SK-N-SH (cell line): ENCODE results near the gene U2AF1L4. TPM values are rescaled to one million over a fixed set of nuclear protein-coding genes. Genes with fewer than 3 reads are reported as not detected.

Experiments
- CTCF ChIA-PET: fragments of 300-600, 350-600 bp; formaldehyde crosslinking; extraction: SDS; loops from one replicate; lab custom pipeline; 2021; lab: Yijun Ruan, JAX
- POLR2A ChIA-PET: fragments of 350-600 bp; sonication (Branson Sonifier 250); formaldehyde crosslinking; extraction: SDS; loops from one replicate; lab custom pipeline; 2020; ENCODE audit warnings: antibody characterized with exemption, inconsistent platforms; lab: Yijun Ruan, JAX
- DNase-seq: peaks from one replicate; pipeline ENCODE4 v3.0.0; 2012
- H2AFZ ChIP-seq: fragments of 200-600 bp; sonication (generic); 2 replicates; pipeline ENCODE4 v1.8.1; 2016; ENCODE audit warnings: antibody characterized with exemption, mild to moderate bottlenecking, low read depth
- H3F3A ChIP-seq: fragments of 200-600 bp; sonication (generic); replicated peaks from 2 replicates; pipeline ENCODE3; 2016; ENCODE audit warnings: antibody characterized with exemption, mild to moderate bottlenecking; ENCODE audit not compliant: insufficient read depth
- H3K27ac ChIP-seq, 2 experiments: fragments of 200-500 bp in 1 of 2; fragments of 200-600 bp in 1 of 2; sonication (Bioruptor generic) in 1 of 2; sonication (generic), shearing (Covaris generic) in 1 of 2; 2 replicates each; pipeline versions ENCODE4 v1.5.1 to v1.6.1; 2014 to 2016; ENCODE audit warnings: low read depth in 2 of 2, inconsistent platforms in 1 of 2, low read length in 1 of 2, mild to moderate bottlenecking in 1 of 2, mixed read lengths in 1 of 2
- H3K27me3 ChIP-seq: fragments of 200-600 bp; sonication (generic), shearing (Covaris generic); 2 replicates; pipeline ENCODE4 v1.6.1; 2016; ENCODE audit warnings: mixed run types; ENCODE audit not compliant: insufficient read depth
- H3K36me3 ChIP-seq, 2 experiments: fragments of 200-500 bp in 1 of 2; fragments of 200-600 bp in 1 of 2; sonication (Bioruptor generic) in 1 of 2; sonication (generic) in 1 of 2; replicated peaks in 1 of 2; 2 replicates each; pipeline versions ENCODE3 to v1.5.1; 2014 to 2016; ENCODE audit warnings: low read length in 1 of 2, mild to moderate bottlenecking in 1 of 2; ENCODE audit not compliant: insufficient read depth in 2 of 2, control insufficient read depth in 1 of 2
- H3K4me1 ChIP-seq, 2 experiments: fragments of 200-500 bp in 1 of 2; fragments of 200-600 bp in 1 of 2; sonication (Bioruptor generic) in 1 of 2; sonication (generic), shearing (Covaris generic) in 1 of 2; 2 replicates each; pipeline versions ENCODE4 v1.5.1 to v1.6.1; 2014 to 2016; ENCODE audit warnings: low read depth in 1 of 2, low read length in 1 of 2, mixed run types in 1 of 2; ENCODE audit not compliant: insufficient read depth in 2 of 2, control insufficient read depth in 1 of 2
- H3K4me2 ChIP-seq: fragments of 200-600 bp; sonication (generic), shearing (Covaris generic); 2 replicates; pipeline ENCODE4 v1.6.1; 2017; ENCODE audit warnings: mixed run types
- H3K4me3 ChIP-seq, 2 experiments: fragments of 200-500 bp in 1 of 2; fragments of 200-600 bp in 1 of 2; sonication (Bioruptor generic) in 1 of 2; sonication (generic), shearing (Covaris generic) in 1 of 2; 2 replicates each; pipeline versions ENCODE4 v1.5.1 to v1.8.1; 2014 to 2016; ENCODE audit warnings: low read depth in 2 of 2, inconsistent platforms in 1 of 2, low read length in 1 of 2, mild to moderate bottlenecking in 1 of 2, mixed read lengths in 1 of 2, moderate library complexity in 1 of 2
- H3K79me2 ChIP-seq: fragments of 200-600 bp; sonication (generic); 2 replicates; pipeline ENCODE4 v1.8.1; 2017; ENCODE audit warnings: mild to moderate bottlenecking; ENCODE audit not compliant: insufficient read depth
- H3K9ac ChIP-seq: fragments of 200-600 bp; sonication (generic); 2 replicates; pipeline ENCODE4 v1.6.1; 2017; ENCODE audit warnings: mixed run types
- H3K9me2 ChIP-seq: fragments of 200-600 bp; sonication (generic); 2 replicates; pipeline ENCODE4 v1.6.1; 2017; ENCODE audit warnings: mixed run types
- H3K9me3 ChIP-seq: fragments of 200-600 bp; sonication (generic); 2 replicates; pipeline ENCODE4 v1.6.1; 2017; ENCODE audit warnings: mixed run types, mild to moderate bottlenecking, moderate library complexity
- H4K20me1 ChIP-seq: fragments of 200-600 bp; sonication (generic); 2 replicates; pipeline ENCODE4 v1.6.1; 2017; ENCODE audit warnings: mild to moderate bottlenecking, mixed run types; ENCODE audit not compliant: insufficient read depth
- CTCF ChIP-seq: fragments of 200-600 bp; sonication (generic); IDR thresholded peaks from 2 replicates; pipeline ENCODE4 v1.6.1; 2017; ENCODE audit warnings: antibody characterized with exemption, mild to moderate bottlenecking, moderate library complexity
- ELF1 ChIP-seq: IDR thresholded peaks from 2 replicates; pipeline ENCODE4 v1.4.0; 2012
- FOSL2 ChIP-seq: IDR thresholded peaks from 2 replicates; pipeline ENCODE4 v1.4.0; 2012; ENCODE audit warnings: low read depth, mild to moderate bottlenecking, moderate library complexity, borderline replicate concordance
- GATA2 ChIP-seq: sonication (generic); formaldehyde crosslinking; IDR thresholded peaks from 2 replicates; pipeline ENCODE4 v1.5.0; 2020; ENCODE audit warnings: mild to moderate bottlenecking, missing genetic modification reagents
- IRF3 ChIP-seq: fragments of 150-350 bp; IDR thresholded peaks from 2 replicates; pipeline ENCODE4 v1.6.1; 2016; ENCODE audit warnings: mild to moderate bottlenecking, low read depth, low read length
- RAD21 ChIP-seq: IDR thresholded peaks from 2 replicates; pipeline ENCODE4 v1.6.1; 2012; ENCODE audit warnings: mild to moderate bottlenecking, low read length
- RCOR1 ChIP-seq: fragments of 150-350 bp; IDR thresholded peaks from 2 replicates; pipeline ENCODE4 v1.6.1; 2017; ENCODE audit warnings: antibody characterized with exemption, low read length
- TAF1 ChIP-seq: IDR thresholded peaks from 2 replicates; pipeline ENCODE4 v1.6.1; 2012; ENCODE audit warnings: low read depth, mild to moderate bottlenecking, low read length, moderate library complexity, borderline replicate concordance
- TCF12 ChIP-seq: IDR thresholded peaks from 2 replicates; pipeline ENCODE4 v1.4.0; 2012
- TEAD4 ChIP-seq: IDR thresholded peaks from 2 replicates; pipeline ENCODE4 v1.4.0; 2012; ENCODE audit warnings: mild to moderate bottlenecking, borderline replicate concordance; ENCODE audit not compliant: insufficient read depth
- YY1 ChIP-seq: IDR thresholded peaks from 2 replicates; pipeline ENCODE4 v1.4.0; 2012; ENCODE audit warnings: low read depth, mild to moderate bottlenecking
- ZBTB33 ChIP-seq: IDR thresholded peaks from 2 replicates; pipeline ENCODE4 v1.4.0; 2012; ENCODE audit warnings: low read depth, borderline replicate concordance
- WGBS: methylation state at CpG from one replicate; pipeline ENCODE4 v1.1.6; 2017; ENCODE audit warnings: low lambda C conversion rate; 5-methylcytosine and 5-hydroxymethylcytosine counted together
- polyA plus RNA-seq, 3 experiments: library from polyadenylated mRNA; depleted of rRNA; stranded (reverse); fragments of >200 nt; gene quantifications; 2 replicates each; pipeline ENCODE4 v1.2.3, GENCODE V29; 2012
- TF ChIP-seq, protein P1 (sequence below): IDR thresholded peaks from 2 replicates; pipeline ENCODE4 v1.4.0; 2012; ENCODE audit warnings: low read depth, borderline replicate concordance

U2AF1L4 gene
- polyA plus RNA-seq, 1 of the 3 experiments (the other 2 are of a cell fraction): 25.9 TPM

- Histone ChIP-seq H3K27ac (no peak overlapping the region), H3K27me3 (no peaks in the 10 kb centered on the region), H3K9ac (no peak overlapping the region), H3K4me2 (no peak overlapping the region), H3K4me3 (no peak overlapping the region), H3K4me1 (peaks cover 0 to 9% of the 10 kb centered on the region in 2 experiments; a peak in 2 of 4 replicates), H3F3A (no peaks in the 10 kb centered on the region), H3K79me2 (peaks cover 21% of the 10 kb centered on the region), H2AFZ (no peak overlapping the region), H3K36me3 (peaks cover 20 to 77% of the 10 kb centered on the region in 2 experiments), H3K9me2 (no peaks in the 10 kb centered on the region), H3K9me3 (no peaks in the 10 kb centered on the region), H4K20me1 (peaks cover 26% of the 10 kb centered on the region)
- TF ChIP-seq, protein P1, sequence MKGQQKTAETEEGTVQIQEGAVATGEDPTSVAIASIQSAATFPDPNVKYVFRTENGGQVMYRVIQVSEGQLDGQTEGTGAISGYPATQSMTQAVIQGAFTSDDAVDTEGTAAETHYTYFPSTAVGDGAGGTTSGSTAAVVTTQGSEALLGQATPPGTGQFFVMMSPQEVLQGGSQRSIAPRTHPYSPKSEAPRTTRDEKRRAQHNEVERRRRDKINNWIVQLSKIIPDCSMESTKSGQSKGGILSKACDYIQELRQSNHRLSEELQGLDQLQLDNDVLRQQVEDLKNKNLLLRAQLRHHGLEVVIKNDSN: no peak
- TF ChIP-seq RCOR1 (no peak), IRF3 (no peak), GATA2 (CRISPR knock-in tag) (no peak), TEAD4 (no peak), YY1 (no peak), CTCF (no peak), RAD21 (no peak), TCF12 (no peak), ZBTB33 (no peak), ELF1 (no peak), TAF1 (no peak), FOSL2 (no peak)
- POLR2A ChIA-PET: interaction anchor here (0.7 to 1.4 kb wide), 2 partner anchors 17 to 78 kb away, joined by 3 to 5 read pairs; no protein-coding TSS in a partner anchor
- CTCF ChIA-PET: interaction anchor here (0.7 kb wide), 1 partner anchor 21 kb away, joined by 3 read pairs; no protein-coding TSS in a partner anchor
- WGBS: 91% methylated on average over 18 of the region's 24 CpGs
- DNase-seq: no peak
Observed at GRCh38 chr19:35723671-35724070, 21.5 kb downstream of the U2AF1L4 start.
